Endodermal cell (in vitro differentiated cells): ENCODE data around the gene UBXN1. TPM values are rescaled to one million over a fixed set of nuclear protein-coding genes. Genes with fewer than 3 reads are reported as not detected.

Experiments
- DNase-seq: peaks from one replicate; pipeline ENCODE4 v3.0.0-alpha.2; 2017
- H3K27ac ChIP-seq: 2 replicates; pipeline ENCODE4 v1.5.1; 2013; ENCODE audit warnings: mild to moderate bottlenecking, low read depth, low read length, moderate library complexity
- H3K27me3 ChIP-seq: 2 replicates; pipeline ENCODE4 v1.6.1; 2013; ENCODE audit warnings: mild to moderate bottlenecking, low read length, moderate library complexity; ENCODE audit not compliant: insufficient read depth, control insufficient read depth, poor library complexity, severe bottlenecking
- H3K36me3 ChIP-seq: 2 replicates; pipeline ENCODE4 v1.7.0; 2013; ENCODE audit warnings: mild to moderate bottlenecking, low read length, moderate library complexity; ENCODE audit not compliant: control insufficient read depth, insufficient read depth
- H3K4me1 ChIP-seq: one replicate; pipeline ENCODE4 v1.7.0; 2013; ENCODE audit warnings: low read length; ENCODE audit not compliant: control insufficient read depth, insufficient read depth
- H3K4me3 ChIP-seq: 2 replicates; pipeline ENCODE4 v1.5.1; 2013; ENCODE audit warnings: mild to moderate bottlenecking, low read length, moderate library complexity
- H3K9ac ChIP-seq: 2 replicates; pipeline ENCODE4 v1.6.1; 2013; ENCODE audit warnings: mild to moderate bottlenecking, low read length, moderate library complexity; ENCODE audit not compliant: poor library complexity, severe bottlenecking; ENCODE audit errors: extremely low read depth
- H3K9me3 ChIP-seq: 2 replicates; pipeline ENCODE4 v1.6.1; 2013; ENCODE audit warnings: mild to moderate bottlenecking, low read length, moderate library complexity; ENCODE audit not compliant: control insufficient read depth
- H3K27ac Mint-ChIP-seq: 2 replicates; pipeline ENCODE4 v1.8.0; 2020; ENCODE audit warnings: mixed read lengths
- H3K27me3 Mint-ChIP-seq: 2 replicates; pipeline ENCODE4 v1.8.0; 2021; ENCODE audit warnings: mild to moderate bottlenecking, mixed read lengths; ENCODE audit not compliant: insufficient read depth
- H3K36me3 Mint-ChIP-seq: 2 replicates; pipeline ENCODE4 v1.8.0; 2020; ENCODE audit warnings: low read depth, mixed read lengths
- H3K4me1 Mint-ChIP-seq: 2 replicates; pipeline ENCODE4 v1.8.0; 2020; ENCODE audit warnings: mixed read lengths
- H3K4me3 Mint-ChIP-seq: 2 replicates; pipeline ENCODE4 v1.8.0; 2020; ENCODE audit warnings: mild to moderate bottlenecking, moderate library complexity, mixed read lengths
- H3K9me3 Mint-ChIP-seq: 2 replicates; pipeline ENCODE4 v1.8.0; 2020; ENCODE audit warnings: mild to moderate bottlenecking, mixed read lengths
- WGBS, 2 experiments: methylation state at CpG; one replicate each; pipeline versions ENCODE4 v1.1.5 to v1.1.7; 2013; ENCODE audit warnings: missing lambda C conversion rate in 2 of 2, mixed read lengths in 1 of 2; ENCODE audit not compliant: insufficient coverage in 1 of 2, insufficient read length in 1 of 2; 5-methylcytosine and 5-hydroxymethylcytosine counted together
- total RNA-seq, 2 donors: library from RNA; stranded (reverse); fragmentation: NEBNext Ultra II Directional in 1 of 2; extraction: Animal tissue kit (Norgen Biotek cat#: 25700) in 1 of 2; gene quantifications; 2 replicates in 1 of 2; 3 replicates in 1 of 2; pipeline ENCODE4 v1.2.1, GENCODE V29; 2021
- TF ChIP-seq, protein P1 (sequence below): fragments of 200-600 bp; sonication (generic); conservative IDR thresholded peaks from 2 replicates; pipeline ENCODE4 v1.5.0; 2021; ENCODE audit warnings: antibody characterized with exemption, mild to moderate bottlenecking

The UBXN1 gene
- total RNA-seq, 2 donors from 2014 or later = 89.3 to 96.6 TPM

DNA sequence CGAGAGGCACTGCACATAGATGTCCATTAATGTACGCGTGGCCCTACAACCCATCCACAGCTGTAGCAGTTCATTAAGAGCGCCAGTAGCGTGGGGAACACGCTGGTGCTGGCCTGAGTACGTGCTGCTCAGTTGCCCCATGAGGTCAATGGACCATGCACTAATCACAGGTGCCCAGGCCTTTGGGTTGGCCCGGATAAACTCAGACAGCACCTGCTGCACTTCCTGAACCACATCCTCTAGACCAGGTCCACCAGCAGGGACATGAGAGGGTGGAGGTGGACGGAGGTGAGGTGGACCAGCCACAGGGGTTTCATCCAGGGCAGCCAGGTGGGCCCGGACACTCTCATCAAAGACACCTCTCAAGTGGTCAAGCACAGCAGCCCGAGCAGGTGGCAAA, 29.4 kb downstream of the UBXN1 start:
- peaks cover 19% of the 10 kb centered on the region for H3K36me3 Mint-ChIP-seq

DNA sequence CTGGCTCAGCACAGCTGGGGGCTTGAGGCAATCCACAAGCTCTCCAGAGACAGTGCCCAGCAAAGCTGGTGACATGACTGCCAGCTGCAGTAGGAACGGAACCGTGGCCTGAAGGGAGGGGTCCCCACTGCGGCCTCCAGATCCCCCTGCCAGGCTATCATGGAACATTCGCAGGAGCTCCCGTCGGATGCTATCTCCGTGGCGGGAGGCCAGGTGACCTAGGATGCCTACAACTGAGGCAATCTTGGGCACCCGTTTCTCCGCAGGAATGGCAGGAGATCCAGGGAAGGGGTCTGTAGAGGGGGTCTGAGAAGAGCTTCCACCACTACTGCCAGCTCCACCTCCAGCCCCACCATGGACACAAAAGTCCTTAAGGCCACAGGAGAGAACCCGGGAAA, 29.9 kb downstream of the UBXN1 start:
- WGBS, 2 experiments = 90 to 100% methylated on average over 4 to 11 of the region's 11 CpGs
- Histone ChIP-seq H3K4me3 (no peak overlapping the region), H3K36me3 (peaks cover 31% of the 10 kb centered on the region), H3K27me3 (no peaks in the 10 kb centered on the region), H3K9ac (no peak overlapping the region), H3K27ac (no peak overlapping the region), H3K4me1 (no peaks in the 10 kb centered on the region), H3K9me3 (no peaks in the 10 kb centered on the region)
- TF ChIP-seq, protein P1, sequence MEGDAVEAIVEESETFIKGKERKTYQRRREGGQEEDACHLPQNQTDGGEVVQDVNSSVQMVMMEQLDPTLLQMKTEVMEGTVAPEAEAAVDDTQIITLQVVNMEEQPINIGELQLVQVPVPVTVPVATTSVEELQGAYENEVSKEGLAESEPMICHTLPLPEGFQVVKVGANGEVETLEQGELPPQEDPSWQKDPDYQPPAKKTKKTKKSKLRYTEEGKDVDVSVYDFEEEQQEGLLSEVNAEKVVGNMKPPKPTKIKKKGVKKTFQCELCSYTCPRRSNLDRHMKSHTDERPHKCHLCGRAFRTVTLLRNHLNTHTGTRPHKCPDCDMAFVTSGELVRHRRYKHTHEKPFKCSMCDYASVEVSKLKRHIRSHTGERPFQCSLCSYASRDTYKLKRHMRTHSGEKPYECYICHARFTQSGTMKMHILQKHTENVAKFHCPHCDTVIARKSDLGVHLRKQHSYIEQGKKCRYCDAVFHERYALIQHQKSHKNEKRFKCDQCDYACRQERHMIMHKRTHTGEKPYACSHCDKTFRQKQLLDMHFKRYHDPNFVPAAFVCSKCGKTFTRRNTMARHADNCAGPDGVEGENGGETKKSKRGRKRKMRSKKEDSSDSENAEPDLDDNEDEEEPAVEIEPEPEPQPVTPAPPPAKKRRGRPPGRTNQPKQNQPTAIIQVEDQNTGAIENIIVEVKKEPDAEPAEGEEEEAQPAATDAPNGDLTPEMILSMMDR = no peak
- no peak for DNase-seq
- no peaks in the 10 kb centered on the region for H3K27me3 Mint-ChIP-seq
- peaks cover 24% of the 10 kb centered on the region for H3K36me3 Mint-ChIP-seq
- H3K4me1 Mint-ChIP-seq = peaks cover 7% of the 10 kb centered on the region
- H3K27ac Mint-ChIP-seq = no peak overlapping the region
- no peaks in the 10 kb centered on the region for H3K9me3 Mint-ChIP-seq
- H3K4me3 Mint-ChIP-seq = no peak overlapping the region

More for the DNA sequence above, 29.4 kb downstream of the UBXN1 start:
- Histone ChIP-seq H3K36me3 (peaks cover 26% of the 10 kb centered on the region), H3K9ac (no peak overlapping the region), H3K27me3 (no peaks in the 10 kb centered on the region), H3K4me3 (no peak overlapping the region), H3K27ac (no peak overlapping the region), H3K9me3 (no peaks in the 10 kb centered on the region), H3K4me1 (no peaks in the 10 kb centered on the region)
- H3K4me1 Mint-ChIP-seq = peaks cover 7% of the 10 kb centered on the region
- DNase-seq = no peak
- 93 to 98% methylated on average over 9 to 11 of the region's 11 CpGs for WGBS, 2 experiments
- H3K4me3 Mint-ChIP-seq = no peak overlapping the region
- no peaks in the 10 kb centered on the region for H3K9me3 Mint-ChIP-seq
- H3K27me3 Mint-ChIP-seq = no peaks in the 10 kb centered on the region
- TF ChIP-seq, protein P1 = no peak
- H3K27ac Mint-ChIP-seq = no peak overlapping the region

DNA sequence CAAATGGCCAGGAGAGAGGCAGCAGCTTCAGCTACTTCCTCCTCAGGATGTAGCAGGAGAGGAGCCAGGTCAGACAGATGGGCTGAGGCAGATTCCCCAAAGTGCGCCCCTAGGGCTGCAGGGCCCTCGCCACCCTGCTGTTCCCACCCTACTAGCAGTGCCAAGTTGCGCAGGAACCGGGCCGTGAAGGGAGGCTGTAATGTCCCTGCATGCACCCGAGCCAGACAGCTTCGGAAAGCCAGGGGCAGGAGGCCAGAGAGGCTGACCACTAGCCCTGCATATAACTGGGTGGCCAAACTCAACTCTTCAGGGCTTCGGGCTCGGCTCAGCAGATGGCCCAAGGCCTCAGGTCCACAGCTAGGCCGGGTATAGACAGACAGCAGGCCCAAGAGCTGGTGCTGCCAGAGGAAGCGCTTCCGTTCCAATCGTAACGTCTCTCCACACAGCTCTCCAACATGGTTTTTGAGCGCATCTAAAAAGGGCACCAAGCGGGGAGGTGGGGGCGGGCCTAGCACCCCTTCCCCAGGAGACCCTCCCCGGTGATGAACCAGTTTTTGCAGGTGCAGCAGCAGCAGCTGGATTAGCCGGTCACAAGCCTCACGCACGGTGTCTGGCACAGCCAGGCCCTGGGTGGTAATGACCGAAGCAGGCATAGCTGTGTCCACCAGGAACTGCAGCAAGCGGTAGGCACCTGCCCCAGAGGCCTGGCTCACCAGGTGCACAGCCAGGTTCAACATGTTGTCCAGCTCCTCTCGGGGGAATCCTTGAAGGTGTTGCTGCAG, 30.5 kb downstream of the UBXN1 start:
- no peak overlapping the region for H3K27ac Mint-ChIP-seq

More for the DNA sequence above, 30.5 kb downstream of the UBXN1 start:
- WGBS, 2 experiments = 92 to 98% methylated on average over 16 to 24 of the region's 24 CpGs
- TF ChIP-seq, protein P1 = no peak
- no peaks in the 10 kb centered on the region for H3K4me1 ChIP-seq
- no peak overlapping the region for H3K4me3 Mint-ChIP-seq
- H3K27me3 Mint-ChIP-seq = no peaks in the 10 kb centered on the region
- no peaks in the 10 kb centered on the region for H3K9me3 ChIP-seq
- H3K4me1 Mint-ChIP-seq = peaks cover 7% of the 10 kb centered on the region
- peaks cover 36% of the 10 kb centered on the region for H3K36me3 ChIP-seq
- H3K36me3 Mint-ChIP-seq = peaks cover 29% of the 10 kb centered on the region
- no peak overlapping the region for H3K4me3 ChIP-seq
- H3K27ac ChIP-seq = no peak overlapping the region
- no peak for DNase-seq
- H3K9ac ChIP-seq = no peak overlapping the region
- H3K9me3 Mint-ChIP-seq = no peaks in the 10 kb centered on the region
- no peaks in the 10 kb centered on the region for H3K27me3 ChIP-seq
